GM19438 (cell line): Measurements from ENCODE around the gene RERE.
"Not testable (repeated sequence)": the region's sequence is repeated elsewhere in the genome, so short reads cannot be mapped to it uniquely, and the experiment has no call there.

ENCODE experiments used
- ATAC-seq: cut with Tn5 transposase; IDR thresholded peaks from one replicate; pipeline ENCODE4 v1.9.1; 2021; ENCODE audit warnings: low read depth; ENCODE audit not compliant: unreplicated experiment

Gene RERE

GRCh38 chr1:8698012-8698630 lies 119.3 kb downstream of the RERE start:
- ATAC-seq: no peak

- ATAC-seq: not testable (repeated sequence)
Measured at GRCh38 chr1:8695442-8695841, 122.0 kb downstream of the RERE start.

- no peak for ATAC-seq
Measured at GRCh38 chr1:8693107-8693506, 124.3 kb downstream of the RERE start.

GRCh38 chr1:8691662-8692061 lies 125.8 kb downstream of the RERE start:
- ATAC-seq: no peak

- no peak for ATAC-seq
Measured at GRCh38 chr1:8690253-8690525, 127.3 kb downstream of the RERE start.

- no peak for ATAC-seq
Measured at GRCh38 chr1:8689431-8690252, 127.8 kb downstream of the RERE start.

- ATAC-seq: no peak
Measured at GRCh38 chr1:8687538-8687937, 129.9 kb downstream of the RERE start.

- ATAC-seq: no peak
Measured at GRCh38 chr1:8687039-8687438, 130.4 kb downstream of the RERE start.

GRCh38 chr1:8685463-8685862 lies 132.0 kb downstream of the RERE start:
- ATAC-seq: no peak

GRCh38 chr1:8684590-8684989 lies 132.8 kb downstream of the RERE start:
- no peak for ATAC-seq

- ATAC-seq: no peak
Measured at GRCh38 chr1:8682573-8682972, 134.9 kb downstream of the RERE start.

- no peak for ATAC-seq
Measured at GRCh38 chr1:8681911-8682310, 135.5 kb downstream of the RERE start.

- ATAC-seq: no peak
Measured at GRCh38 chr1:8680664-8681650, 136.5 kb downstream of the RERE start.

- no peak for ATAC-seq
Measured at GRCh38 chr1:8679929-8680663, 137.3 kb downstream of the RERE start.

GRCh38 chr1:8679395-8679800 lies 138.0 kb downstream of the RERE start:
- no peak for ATAC-seq

- no peak for ATAC-seq
Measured at GRCh38 chr1:8678673-8679394, 138.6 kb downstream of the RERE start.

GRCh38 chr1:8677782-8678181 lies 139.7 kb downstream of the RERE start:
- no peak for ATAC-seq

- ATAC-seq: no peak
Measured at GRCh38 chr1:8676813-8677212, 140.6 kb downstream of the RERE start.

GRCh38 chr1:8676072-8676471 lies 141.4 kb downstream of the RERE start:
- ATAC-seq: no peak

- no peak for ATAC-seq
Measured at GRCh38 chr1:8674912-8675311, 142.5 kb downstream of the RERE start.
